Liver (tissue), 9 donors: ENCODE results near the gene EDDM13. TPM values are rescaled to one million over a fixed set of nuclear protein-coding genes. Genes with fewer than 3 reads are reported as not detected.
A peak's percentile ranks its signal among the peaks of the same experiment; 100 is the strongest.

Experiments
- DNase-seq: peaks from one replicate; pipeline ENCODE4 v3.0.0-alpha.2; 2017; ENCODE audit warnings: low spot score
- H3K27ac ChIP-seq, 2 donors: one replicate each; pipeline ENCODE4 v1.7.0; 2013; ENCODE audit warnings: inconsistent platforms in 2 of 2, low read length in 2 of 2, control low read depth in 1 of 2, low read depth in 1 of 2, mild to moderate bottlenecking in 1 of 2
- H3K27me3 ChIP-seq, 4 donors: one replicate each; pipeline versions ENCODE4 v1.6.1 to v1.7.0; 2013; ENCODE audit warnings: low read length in 3 of 4, inconsistent platforms in 1 of 4, mild to moderate bottlenecking in 1 of 4, moderate library complexity in 1 of 4; ENCODE audit not compliant: control insufficient read depth in 4 of 4, insufficient read depth in 4 of 4
- H3K36me3 ChIP-seq, 4 donors: one replicate each; pipeline versions ENCODE4 v1.6.1 to v1.7.0; 2013; ENCODE audit warnings: low read length in 3 of 4, mild to moderate bottlenecking in 3 of 4, low read depth in 1 of 4, moderate library complexity in 1 of 4; ENCODE audit not compliant: control insufficient read depth in 4 of 4, insufficient read depth in 3 of 4
- H3K4me1 ChIP-seq, 4 donors: one replicate each; pipeline versions ENCODE4 v1.6.1 to v1.7.0; 2013; ENCODE audit warnings: low read length in 3 of 4, mild to moderate bottlenecking in 3 of 4, moderate library complexity in 1 of 4; ENCODE audit not compliant: control insufficient read depth in 4 of 4, insufficient read depth in 4 of 4
- H3K4me3 ChIP-seq, 3 donors: one replicate each; pipeline versions ENCODE4 v1.6.1 to v1.7.0; 2013; ENCODE audit warnings: low read length in 3 of 3, control low read depth in 1 of 3, low read depth in 1 of 3, mild to moderate bottlenecking in 1 of 3
- H3K9ac ChIP-seq, 2 donors: one replicate each; pipeline ENCODE4 v1.7.0; 2013; ENCODE audit warnings: low read length in 2 of 2, mild to moderate bottlenecking in 2 of 2, moderate library complexity in 2 of 2, control low read depth in 1 of 2, low read depth in 1 of 2
- H3K9me3 ChIP-seq, 4 donors: one replicate each; pipeline versions ENCODE4 v1.6.1 to v1.7.0; 2013; ENCODE audit warnings: low read length in 3 of 4; ENCODE audit not compliant: control insufficient read depth in 4 of 4
- EGR1 ChIP-seq, 2 donors: IDR thresholded peaks; 2 replicates each; pipeline ENCODE4 v1.6.1; 2016 to 2018; ENCODE audit warnings: antibody characterized with exemption in 2 of 2, low read depth in 2 of 2
- FOXA1 ChIP-seq: IDR thresholded peaks from 2 replicates; pipeline ENCODE4 v1.6.1; 2016; ENCODE audit warnings: antibody characterized with exemption
- FOXA2 ChIP-seq: IDR thresholded peaks from 2 replicates; pipeline ENCODE4 v1.6.1; 2016; ENCODE audit warnings: antibody characterized with exemption
- GABPA ChIP-seq, 2 donors: IDR thresholded peaks in 1 of 2; conservative IDR thresholded peaks in 1 of 2; 2 replicates each; pipeline ENCODE4 v1.6.1; 2016; ENCODE audit warnings: antibody characterized with exemption in 2 of 2, mild to moderate bottlenecking in 1 of 2, moderate library complexity in 1 of 2
- HNF4A ChIP-seq, 2 donors: conservative IDR thresholded peaks; 2 replicates each; pipeline ENCODE4 v1.6.1; 2016; ENCODE audit warnings: antibody characterized with exemption in 2 of 2, mild to moderate bottlenecking in 2 of 2
- HNF4G ChIP-seq: IDR thresholded peaks from 2 replicates; pipeline ENCODE4 v1.6.1; 2016; ENCODE audit warnings: antibody characterized with exemption
- JUND ChIP-seq, 2 donors: IDR thresholded peaks; 2 replicates each; pipeline ENCODE4 v1.6.1; 2016; ENCODE audit warnings: antibody characterized with exemption in 2 of 2
- NR2F2 ChIP-seq: IDR thresholded peaks from 2 replicates; pipeline ENCODE4 v1.6.1; 2016; ENCODE audit warnings: antibody characterized with exemption
- RAD21 ChIP-seq, 2 donors: IDR thresholded peaks; 2 replicates each; pipeline ENCODE4 v1.6.1; 2016; ENCODE audit warnings: antibody characterized with exemption in 2 of 2, mild to moderate bottlenecking in 2 of 2
- RXRA ChIP-seq, 2 donors: IDR thresholded peaks; 2 replicates each; pipeline ENCODE4 v1.6.1; 2017 to 2018; ENCODE audit warnings: antibody characterized with exemption in 2 of 2, mild to moderate bottlenecking in 1 of 2
- SP1 ChIP-seq: IDR thresholded peaks from 2 replicates; pipeline ENCODE4 v1.6.1; 2018; ENCODE audit warnings: antibody characterized with exemption, mild to moderate bottlenecking
- TAF1 ChIP-seq: conservative IDR thresholded peaks from 2 replicates; pipeline ENCODE4 v1.6.1; 2016; ENCODE audit warnings: antibody characterized with exemption, mild to moderate bottlenecking
- YY1 ChIP-seq: IDR thresholded peaks from 2 replicates; pipeline ENCODE4 v1.6.1; 2016; ENCODE audit warnings: antibody characterized with exemption, mild to moderate bottlenecking
- WGBS: extraction: QIAGEN DNeasy Blood & Tissue Kit; methylation state at CpG from one replicate; pipeline ENCODE4 v1.1.7; 2013; 5-methylcytosine and 5-hydroxymethylcytosine counted together
- polyA plus RNA-seq, 2 donors: library from polyadenylated mRNA; stranded (reverse) in 1 of 2; unstranded in 1 of 2; fragments of 200-250 nt in 1 of 2; fragments of >200 nt in 1 of 2; fragmentation: Nextera tagmentation in 1 of 2; extraction: Ambion mirVana in 1 of 2; gene quantifications; one replicate each; pipeline versions ENCODE4 v1.2.1 to v1.2.3, GENCODE V29; 2013 to 2015
- total RNA-seq, 2 donors: library from RNA; depleted of rRNA; stranded (reverse); fragments of >200 nt; gene quantifications; one replicate each; pipeline ENCODE4 v1.2.3, GENCODE V29; 2014
- TF ChIP-seq, protein P1 (sequence below): IDR thresholded peaks from 2 replicates; pipeline ENCODE4 v1.6.1; 2016; ENCODE audit warnings: antibody characterized with exemption
- TF ChIP-seq, protein P2 (sequence below): fragments of 150-350 bp; IDR thresholded peaks from 2 replicates; pipeline ENCODE4 v1.5.1; 2017; ENCODE audit warnings: improper control_type of control experiment, low read depth, low read length; ENCODE audit not compliant: missing input control
- TF ChIP-seq, protein P3 (sequence below): IDR thresholded peaks from 2 replicates; pipeline ENCODE4 v1.6.1; 2016; ENCODE audit warnings: antibody characterized with exemption
- TF ChIP-seq, protein P4 (sequence below): IDR thresholded peaks from 2 replicates; pipeline ENCODE4 v1.6.1; 2016; ENCODE audit warnings: antibody characterized with exemption, mild to moderate bottlenecking
- TF ChIP-seq, protein P5 (sequence below): IDR thresholded peaks from 2 replicates; pipeline ENCODE4 v1.6.1; 2016; ENCODE audit warnings: antibody characterized with exemption
- donor health status: healthy.
- donor health status: healthy.
- donor health status: healthy.
- donor health status: healthy.
- donor health status: healthy.

Gene EDDM13
- total and polyA plus RNA-seq, 4 donors: 0.20 TPM; not detected in 3

DNA sequence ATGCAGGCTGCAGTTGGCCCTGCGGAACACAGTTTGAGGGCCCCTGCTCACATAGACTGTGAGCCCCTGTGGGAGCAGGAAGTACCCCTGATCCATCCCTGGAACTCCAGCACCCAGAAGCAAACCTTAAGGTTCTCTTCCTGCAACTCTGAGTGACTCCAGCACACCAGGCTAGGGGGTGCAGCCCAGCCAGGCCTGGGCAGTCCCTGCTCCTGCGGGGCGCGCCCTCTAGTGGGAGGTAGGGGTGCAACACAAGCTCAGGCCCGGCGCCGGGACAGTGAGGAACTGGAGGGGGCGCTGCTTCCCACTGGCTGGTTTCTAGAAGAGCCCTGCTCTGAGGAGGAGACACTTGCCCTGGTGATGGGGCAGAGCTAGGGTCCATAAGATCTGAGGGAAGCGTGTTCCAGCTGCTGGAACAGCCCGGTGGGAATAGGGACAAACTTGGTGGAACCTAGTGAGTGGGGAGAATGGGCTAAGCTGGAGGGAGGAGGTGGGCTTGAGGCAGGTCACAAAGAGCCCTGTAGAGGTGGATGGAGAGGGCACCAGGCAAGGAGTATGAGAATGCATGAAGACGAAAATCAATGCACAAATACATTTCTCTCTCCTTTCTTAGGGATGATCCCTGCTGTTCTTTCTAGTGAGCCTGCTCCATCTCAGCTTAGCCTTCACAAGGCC, 37.1 kb downstream of the EDDM13 start:
- no peaks in the 10 kb centered on the region for H3K9me3 ChIP-seq
- H3K9ac ChIP-seq: no peak overlapping the region
- 86% methylated on average over 11 of the region's 11 CpGs for WGBS
- TF ChIP-seq, protein P1, sequence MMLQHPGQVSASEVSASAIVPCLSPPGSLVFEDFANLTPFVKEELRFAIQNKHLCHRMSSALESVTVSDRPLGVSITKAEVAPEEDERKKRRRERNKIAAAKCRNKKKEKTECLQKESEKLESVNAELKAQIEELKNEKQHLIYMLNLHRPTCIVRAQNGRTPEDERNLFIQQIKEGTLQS: no peak
- TF ChIP-seq RAD21 (IDR thresholded peaks at IDR 0.05) (peak in 1 of 2 donors; percentile 71), YY1 (no peak), HNF4A (conservative IDR thresholded peaks at IDR 0.05) (no peak), RXRA (IDR thresholded peaks at IDR 0.05) (no peak)
- TF ChIP-seq, protein P2, sequence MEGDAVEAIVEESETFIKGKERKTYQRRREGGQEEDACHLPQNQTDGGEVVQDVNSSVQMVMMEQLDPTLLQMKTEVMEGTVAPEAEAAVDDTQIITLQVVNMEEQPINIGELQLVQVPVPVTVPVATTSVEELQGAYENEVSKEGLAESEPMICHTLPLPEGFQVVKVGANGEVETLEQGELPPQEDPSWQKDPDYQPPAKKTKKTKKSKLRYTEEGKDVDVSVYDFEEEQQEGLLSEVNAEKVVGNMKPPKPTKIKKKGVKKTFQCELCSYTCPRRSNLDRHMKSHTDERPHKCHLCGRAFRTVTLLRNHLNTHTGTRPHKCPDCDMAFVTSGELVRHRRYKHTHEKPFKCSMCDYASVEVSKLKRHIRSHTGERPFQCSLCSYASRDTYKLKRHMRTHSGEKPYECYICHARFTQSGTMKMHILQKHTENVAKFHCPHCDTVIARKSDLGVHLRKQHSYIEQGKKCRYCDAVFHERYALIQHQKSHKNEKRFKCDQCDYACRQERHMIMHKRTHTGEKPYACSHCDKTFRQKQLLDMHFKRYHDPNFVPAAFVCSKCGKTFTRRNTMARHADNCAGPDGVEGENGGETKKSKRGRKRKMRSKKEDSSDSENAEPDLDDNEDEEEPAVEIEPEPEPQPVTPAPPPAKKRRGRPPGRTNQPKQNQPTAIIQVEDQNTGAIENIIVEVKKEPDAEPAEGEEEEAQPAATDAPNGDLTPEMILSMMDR: peak; percentile 34
- TF ChIP-seq, protein P3, sequence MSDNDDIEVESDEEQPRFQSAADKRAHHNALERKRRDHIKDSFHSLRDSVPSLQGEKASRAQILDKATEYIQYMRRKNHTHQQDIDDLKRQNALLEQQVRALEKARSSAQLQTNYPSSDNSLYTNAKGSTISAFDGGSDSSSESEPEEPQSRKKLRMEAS: no peak
- no peak overlapping the region for H3K4me3 ChIP-seq
- peaks cover 0 to 16% (median 10%) of the 10 kb centered on the region in 4 donors for H3K4me1 ChIP-seq
- peaks cover 0 to 12% (median 6%) of the 10 kb centered on the region in 4 donors for H3K36me3 ChIP-seq
- DNase-seq: peak; percentile 84
- peak overlapping the region in 1 of 2 donors; percentile 69 for H3K27ac ChIP-seq
- no peaks in the 10 kb centered on the region for H3K27me3 ChIP-seq

DNA sequence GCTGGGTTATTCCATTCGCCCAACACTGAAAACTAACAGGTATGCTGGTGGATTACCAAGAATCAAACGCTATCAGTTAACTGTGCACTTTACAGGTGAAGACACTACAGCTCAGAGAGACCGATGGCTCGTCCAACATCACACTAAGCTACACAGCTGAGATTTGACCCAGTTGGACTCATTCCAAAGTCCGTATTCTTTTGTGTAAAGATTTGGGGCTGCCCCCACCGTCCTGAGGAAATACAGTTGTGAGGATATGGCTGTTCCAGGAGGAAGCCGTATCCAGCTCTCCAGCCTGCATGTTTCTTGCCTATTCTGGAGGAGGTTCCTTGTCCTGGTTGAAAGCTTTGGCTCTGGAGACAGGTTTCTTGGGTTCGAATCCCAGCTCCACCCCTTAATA, 37.9 kb downstream of the EDDM13 start:
- TF ChIP-seq RXRA (IDR thresholded peaks at IDR 0.05): no peak
- TF ChIP-seq SP1: no peak
- TF ChIP-seq, protein P4, sequence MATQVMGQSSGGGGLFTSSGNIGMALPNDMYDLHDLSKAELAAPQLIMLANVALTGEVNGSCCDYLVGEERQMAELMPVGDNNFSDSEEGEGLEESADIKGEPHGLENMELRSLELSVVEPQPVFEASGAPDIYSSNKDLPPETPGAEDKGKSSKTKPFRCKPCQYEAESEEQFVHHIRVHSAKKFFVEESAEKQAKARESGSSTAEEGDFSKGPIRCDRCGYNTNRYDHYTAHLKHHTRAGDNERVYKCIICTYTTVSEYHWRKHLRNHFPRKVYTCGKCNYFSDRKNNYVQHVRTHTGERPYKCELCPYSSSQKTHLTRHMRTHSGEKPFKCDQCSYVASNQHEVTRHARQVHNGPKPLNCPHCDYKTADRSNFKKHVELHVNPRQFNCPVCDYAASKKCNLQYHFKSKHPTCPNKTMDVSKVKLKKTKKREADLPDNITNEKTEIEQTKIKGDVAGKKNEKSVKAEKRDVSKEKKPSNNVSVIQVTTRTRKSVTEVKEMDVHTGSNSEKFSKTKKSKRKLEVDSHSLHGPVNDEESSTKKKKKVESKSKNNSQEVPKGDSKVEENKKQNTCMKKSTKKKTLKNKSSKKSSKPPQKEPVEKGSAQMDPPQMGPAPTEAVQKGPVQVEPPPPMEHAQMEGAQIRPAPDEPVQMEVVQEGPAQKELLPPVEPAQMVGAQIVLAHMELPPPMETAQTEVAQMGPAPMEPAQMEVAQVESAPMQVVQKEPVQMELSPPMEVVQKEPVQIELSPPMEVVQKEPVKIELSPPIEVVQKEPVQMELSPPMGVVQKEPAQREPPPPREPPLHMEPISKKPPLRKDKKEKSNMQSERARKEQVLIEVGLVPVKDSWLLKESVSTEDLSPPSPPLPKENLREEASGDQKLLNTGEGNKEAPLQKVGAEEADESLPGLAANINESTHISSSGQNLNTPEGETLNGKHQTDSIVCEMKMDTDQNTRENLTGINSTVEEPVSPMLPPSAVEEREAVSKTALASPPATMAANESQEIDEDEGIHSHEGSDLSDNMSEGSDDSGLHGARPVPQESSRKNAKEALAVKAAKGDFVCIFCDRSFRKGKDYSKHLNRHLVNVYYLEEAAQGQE: no peak
- TF ChIP-seq, protein P1: no peak
- no peak for TF ChIP-seq EGR1 (IDR thresholded peaks at IDR 0.05; ENCODE audit: low read depth in 2 of 2)
- TF ChIP-seq, protein P3: no peak
- no peak for TF ChIP-seq JUND (IDR thresholded peaks at IDR 0.05)
- TF ChIP-seq, protein P5, sequence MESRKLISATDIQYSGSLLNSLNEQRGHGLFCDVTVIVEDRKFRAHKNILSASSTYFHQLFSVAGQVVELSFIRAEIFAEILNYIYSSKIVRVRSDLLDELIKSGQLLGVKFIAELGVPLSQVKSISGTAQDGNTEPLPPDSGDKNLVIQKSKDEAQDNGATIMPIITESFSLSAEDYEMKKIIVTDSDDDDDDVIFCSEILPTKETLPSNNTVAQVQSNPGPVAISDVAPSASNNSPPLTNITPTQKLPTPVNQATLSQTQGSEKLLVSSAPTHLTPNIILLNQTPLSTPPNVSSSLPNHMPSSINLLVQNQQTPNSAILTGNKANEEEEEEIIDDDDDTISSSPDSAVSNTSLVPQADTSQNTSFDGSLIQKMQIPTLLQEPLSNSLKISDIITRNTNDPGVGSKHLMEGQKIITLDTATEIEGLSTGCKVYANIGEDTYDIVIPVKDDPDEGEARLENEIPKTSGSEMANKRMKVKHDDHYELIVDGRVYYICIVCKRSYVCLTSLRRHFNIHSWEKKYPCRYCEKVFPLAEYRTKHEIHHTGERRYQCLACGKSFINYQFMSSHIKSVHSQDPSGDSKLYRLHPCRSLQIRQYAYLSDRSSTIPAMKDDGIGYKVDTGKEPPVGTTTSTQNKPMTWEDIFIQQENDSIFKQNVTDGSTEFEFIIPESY: no peak
- no peak for TF ChIP-seq HNF4G
- TF ChIP-seq TAF1: no peak
- no peak for TF ChIP-seq RAD21 (IDR thresholded peaks at IDR 0.05)
- no peak for TF ChIP-seq FOXA2
- TF ChIP-seq FOXA1: no peak
- TF ChIP-seq YY1: no peak
- TF ChIP-seq, protein P2: no peak
- no peak for TF ChIP-seq NR2F2
- no peak for TF ChIP-seq GABPA (IDR thresholded peaks at IDR 0.05 in 1 of 2, conservative IDR thresholded peaks at IDR 0.05 in 1 of 2)
- TF ChIP-seq HNF4A (conservative IDR thresholded peaks at IDR 0.05): no peak
- Histone ChIP-seq H3K9me3 (no peaks in the 10 kb centered on the region), H3K4me1 (peaks cover 0 to 18% (median 12%) of the 10 kb centered on the region in 4 donors), H3K36me3 (peaks cover 0 to 8% (median 2%) of the 10 kb centered on the region in 4 donors), H3K27ac (no peak overlapping the region), H3K9ac (no peak overlapping the region), H3K27me3 (no peaks in the 10 kb centered on the region), H3K4me3 (no peak overlapping the region)
- 78% methylated on average over 8 of the region's 8 CpGs for WGBS
- DNase-seq: no peak
